Hepatocyte (in vitro differentiated cells): ENCODE data around the gene TXN2.
A peak's percentile ranks its signal among the peaks of the same experiment; 100 is the strongest.

Experiments used
- CTCF ChIP-seq: fragments of 200-600 bp; sonication (generic); IDR thresholded peaks from 2 replicates; pipeline ENCODE4 v1.5.1; 2016; ENCODE audit warnings: antibody characterized with exemption, mild to moderate bottlenecking; ENCODE audit not compliant: poor library complexity
- EZH2 ChIP-seq: fragments of 200-600 bp; sonication (generic); IDR thresholded peaks from 2 replicates; pipeline ENCODE4 v1.6.1; 2016; ENCODE audit warnings: antibody characterized with exemption, mild to moderate bottlenecking, borderline replicate concordance
- EZH2phosphoT487 ChIP-seq: fragments of 200-600 bp; sonication (generic); IDR thresholded peaks from one replicate; pipeline ENCODE4 v1.6.1; 2018; ENCODE audit warnings: antibody characterized with exemption, mild to moderate bottlenecking, low read depth, moderate library complexity; ENCODE audit not compliant: unreplicated experiment, severe bottlenecking

GRCh38 chr22:36454916-36455570 lies 26.4 kb downstream of the TXN2 start:
- TF ChIP-seq CTCF (peak; percentile 5), EZH2phosphoT487 (no peak), EZH2 (no peak)
